Measurements from ENCODE around the gene CER1. TPM values are rescaled to one million over a fixed set of nuclear protein-coding genes. Genes with fewer than 3 reads are reported as not detected.
A peak's percentile ranks its signal among the peaks of the same experiment; 100 is the strongest.

Gene CER1
- total RNA-seq, 4 donors from 2014 or later = 0.48 TPM; not detected in 3

- Histone ChIP-seq H3K4me1 (peaks cover 6 to 24% (median 12%) of the 10 kb centered on the region in 4 donors), H3K36me3 (peaks cover 0 to 7% (median 0%) of the 10 kb centered on the region in 4 donors), H3K9me3 (no peaks in the 10 kb centered on the region), H3K27me3 (no peaks in the 10 kb centered on the region), H3K4me3 (peak within 1 kb of the TSS; percentile 75 to 95 (median 92)), H3K27ac (peak within 1 kb of the TSS; percentile 71 to 78 (median 75))
- in situ Hi-C loops (cut with MboI; ENCODE audit: low pct_ligation_motif_present in 1 of 4, low pct_unique_long_range_greater_than_20kb in 1 of 4, low sequenced_read_pairs in 3 of 4) (no loop called here), intact Hi-C loops (cut with DNase I; ENCODE audit: low total_unique reads) (no loop called here)
- 3% methylated on average over 50 of the region's 50 CpGs; no CpG with 5 or more reads in 1 of the 2 donors for WGBS, 2 donors (ENCODE audit: low coverage in 1 of 2)
- peak; percentile 81 for DNase-seq
- TF ChIP-seq POLR2A (IDR thresholded peaks at IDR 0.05) (peak; percentile 37), CTCF (IDR thresholded peaks at IDR 0.05) (no peak), POLR2AphosphoS5 (IDR thresholded peaks at IDR 0.05) (peak; percentile 7 to 76 (median 49)), EP300 (IDR thresholded peaks at IDR 0.05; ENCODE audit: low read depth) (no peak)
Observed at GRCh38 chr9:14693251-14693861, 29.2 kb downstream of the CER1 start, which contains the start of gene ZDHHC21. ZDHHC21 (minus strand) TSS chr9:14693432; CDS start chr9:14674340, 19,092 bp downstream.

- Histone ChIP-seq H3K9me3 (no peaks in the 10 kb centered on the region), H3K27ac (peak overlapping the region; percentile 71 to 78 (median 75)), H3K36me3 (peaks cover 0 to 8% (median 0%) of the 10 kb centered on the region in 4 donors), H3K27me3 (no peaks in the 10 kb centered on the region), H3K4me1 (peaks cover 6 to 24% (median 12%) of the 10 kb centered on the region in 4 donors), H3K4me3 (peak overlapping the region; percentile 75 to 95 (median 92))
- no peak for DNase-seq
- 1 to 6% methylated on average over 8 to 22 of the region's 35 CpGs for whole genome bisulfite sequencing, 2 donors (ENCODE audit: low coverage in 1 of 2)
- in situ Hi-C loops (cut with MboI; ENCODE audit: low pct_ligation_motif_present in 1 of 4, low pct_unique_long_range_greater_than_20kb in 1 of 4, low sequenced_read_pairs in 3 of 4) = no loop called here
- TF ChIP-seq POLR2A (IDR thresholded peaks at IDR 0.05) (no peak), EP300 (IDR thresholded peaks at IDR 0.05; ENCODE audit: low read depth) (no peak), POLR2AphosphoS5 (IDR thresholded peaks at IDR 0.05) (no peak), CTCF (IDR thresholded peaks at IDR 0.05) (no peak)
- intact Hi-C loops (cut with DNase I; ENCODE audit: low total_unique reads) = no loop called here
Observed at GRCh38 chr9:14692470-14693250, 29.9 kb downstream of the CER1 start.

- intact Hi-C loops (cut with DNase I; ENCODE audit: low total_unique reads) = no loop called here
- H3K27ac ChIP-seq = no peak overlapping the region
- H3K9me3 ChIP-seq = no peaks in the 10 kb centered on the region
- in situ Hi-C loops (cut with MboI; ENCODE audit: low pct_ligation_motif_present in 1 of 4, low pct_unique_long_range_greater_than_20kb in 1 of 4, low sequenced_read_pairs in 3 of 4) = no loop called here
- peaks cover 6 to 24% (median 13%) of the 10 kb centered on the region in 4 donors for H3K4me1 ChIP-seq
- DNase-seq = no peak
- H3K36me3 ChIP-seq = peaks cover 0 to 15% (median 0%) of the 10 kb centered on the region in 4 donors
- no peaks in the 10 kb centered on the region for H3K27me3 ChIP-seq
- no peak for TF ChIP-seq POLR2AphosphoS5 (IDR thresholded peaks at IDR 0.05)
- no peak for TF ChIP-seq POLR2A (IDR thresholded peaks at IDR 0.05)
- TF ChIP-seq CTCF (IDR thresholded peaks at IDR 0.05) = no peak
- TF ChIP-seq EP300 (IDR thresholded peaks at IDR 0.05; ENCODE audit: low read depth) = no peak
- no peak overlapping the region for H3K4me3 ChIP-seq
- WGBS, 2 donors (ENCODE audit: low coverage in 1 of 2) = 71 to 81% methylated on average over 7 of the region's 7 CpGs
Observed at GRCh38 chr9:14690948-14691730, 31.4 kb downstream of the CER1 start.
